Fibroblast of lung (primary cell): ENCODE measurements around the gene CSRNP3. TPM values are rescaled to one million over a fixed set of nuclear protein-coding genes. Genes with fewer than 3 reads are reported as not detected.
A peak's percentile ranks its signal among the peaks of the same experiment; 100 is the strongest.

ENCODE experiments used
- DNase-seq, 2 donors: peaks; one replicate each; pipeline versions ENCODE4 v3.0.0 to v3.0.0-alpha.2; 2010; ENCODE audit warnings: low read depth in 2 of 2
- H2AFZ ChIP-seq: 2 replicates; pipeline ENCODE4 v1.5.1; 2012; ENCODE audit warnings: low read length, control low read depth, inconsistent platforms
- H3K27ac ChIP-seq: 2 replicates; pipeline ENCODE4 v1.5.1; 2011; ENCODE audit warnings: low read length, control low read depth; ENCODE audit not compliant: insufficient read depth
- H3K27me3 ChIP-seq: 2 replicates; pipeline ENCODE4 v1.5.1; 2011; ENCODE audit warnings: mild to moderate bottlenecking, low read length; ENCODE audit not compliant: control insufficient read depth, insufficient read depth
- H3K36me3 ChIP-seq: 2 replicates; pipeline ENCODE4 v1.5.1; 2011; ENCODE audit warnings: low read length; ENCODE audit not compliant: control insufficient read depth, insufficient read depth
- H3K4me1 ChIP-seq: 2 replicates; pipeline ENCODE4 v1.5.1; 2011; ENCODE audit warnings: low read length; ENCODE audit not compliant: control insufficient read depth, insufficient read depth; ENCODE audit errors: extremely low read depth
- H3K4me2 ChIP-seq: 2 replicates; pipeline ENCODE4 v1.5.1; 2011; ENCODE audit warnings: low read length, control low read depth; ENCODE audit not compliant: insufficient read depth; ENCODE audit errors: extremely low read depth
- H3K4me3 ChIP-seq, 4 experiments: fragments of 200-600 bp in 1 of 4; sonication (generic) in 1 of 4; replicated peaks in 1 of 4; 2 replicates each; pipeline ENCODE4 v1.5.1; 2011 to 2016; ENCODE audit warnings: low read length in 4 of 4, low read depth in 3 of 4, mild to moderate bottlenecking in 3 of 4, control low read depth in 2 of 4, inconsistent platforms in 1 of 4, mixed read lengths in 1 of 4; ENCODE audit not compliant: insufficient read depth in 1 of 4; ENCODE audit errors: control extremely low read depth in 1 of 4
- H3K79me2 ChIP-seq: 2 replicates; pipeline ENCODE4 v1.5.1; 2012; ENCODE audit warnings: mild to moderate bottlenecking, low read length, inconsistent platforms; ENCODE audit not compliant: control insufficient read depth, insufficient read depth
- H3K9ac ChIP-seq: 2 replicates; pipeline ENCODE4 v1.5.1; 2011; ENCODE audit warnings: mild to moderate bottlenecking, low read length, control low read depth; ENCODE audit not compliant: insufficient read depth
- H3K9me3 ChIP-seq: 2 replicates; pipeline ENCODE4 v1.5.1; 2012; ENCODE audit warnings: low read depth, low read length; ENCODE audit not compliant: control insufficient read depth, insufficient read depth
- H4K20me1 ChIP-seq: 2 replicates; pipeline ENCODE4 v1.5.1; 2011; ENCODE audit warnings: low read length; ENCODE audit not compliant: control insufficient read depth, insufficient read depth; ENCODE audit errors: extremely low read depth
- EZH2 ChIP-seq: IDR thresholded peaks from 2 replicates; pipeline ENCODE4 v1.5.1; 2012; ENCODE audit warnings: low read length, control low read depth, mild to moderate bottlenecking; ENCODE audit errors: missing control alignments
- polyA plus RNA-seq, 2 donors: library from polyadenylated mRNA; depleted of rRNA in 1 of 2; stranded (reverse) in 1 of 2; unstranded in 1 of 2; fragments of >200 nt; gene quantifications; 2 replicates each; pipeline ENCODE4 v1.2.1, GENCODE V29; 2011 to 2012; ENCODE audit warnings: missing spikeins in 1 of 2
- total RNA-seq: library from RNA; depleted of rRNA; stranded (reverse); fragments of >200 nt; gene quantifications from 2 replicates; pipeline ENCODE4 v1.2.1, GENCODE V29; 2014
- TF ChIP-seq, protein P1 (sequence below), 2 donors: IDR thresholded peaks in 1 of 2; conservative IDR thresholded peaks in 1 of 2; 1 replicate in 1 of 2; 2 replicates in 1 of 2; pipeline ENCODE4 v1.5.1; 2011 to 2012; ENCODE audit warnings: low read length in 2 of 2, control low read depth in 1 of 2, inconsistent platforms in 1 of 2, low read depth in 1 of 2, mild to moderate bottlenecking in 1 of 2

CSRNP3 gene
- total and polyA plus RNA-seq, 2 donors (not counting 1 experiment from before 2014, with no cell fraction given), result 0.66 to 1.1 TPM

DNA sequence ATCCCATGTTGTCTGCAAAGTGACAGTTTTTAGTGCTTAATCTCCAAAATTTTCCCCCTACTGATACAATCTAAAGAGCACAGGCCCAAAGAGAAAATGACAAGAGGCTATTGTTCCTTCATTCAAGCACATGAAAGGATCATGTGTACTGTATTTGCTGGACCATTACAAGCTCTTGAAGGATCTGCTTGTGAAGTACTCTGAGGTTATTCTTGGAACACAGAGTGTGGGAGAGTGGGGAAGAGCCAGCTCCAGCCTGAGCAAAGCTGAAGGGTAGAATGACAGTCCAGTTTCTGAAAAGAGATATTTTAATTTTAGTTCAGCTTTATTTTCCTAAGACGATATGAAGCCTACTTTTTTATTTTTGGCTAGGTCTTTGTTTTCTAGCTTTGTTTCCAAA, 212.3 kb downstream of the CSRNP3 start:
- no peaks in the 10 kb centered on the region for H3K36me3 ChIP-seq
- no peaks in the 10 kb centered on the region for H4K20me1 ChIP-seq
- H3K9me3 ChIP-seq, result no peaks in the 10 kb centered on the region
- no peak overlapping the region for H3K9ac ChIP-seq
- no peak overlapping the region for H3K4me2 ChIP-seq
- no peaks in the 10 kb centered on the region for H3K27me3 ChIP-seq
- no peaks in the 10 kb centered on the region for H3K79me2 ChIP-seq
- no peak for DNase-seq
- TF ChIP-seq EZH2, result no peak
- TF ChIP-seq, protein P1, sequence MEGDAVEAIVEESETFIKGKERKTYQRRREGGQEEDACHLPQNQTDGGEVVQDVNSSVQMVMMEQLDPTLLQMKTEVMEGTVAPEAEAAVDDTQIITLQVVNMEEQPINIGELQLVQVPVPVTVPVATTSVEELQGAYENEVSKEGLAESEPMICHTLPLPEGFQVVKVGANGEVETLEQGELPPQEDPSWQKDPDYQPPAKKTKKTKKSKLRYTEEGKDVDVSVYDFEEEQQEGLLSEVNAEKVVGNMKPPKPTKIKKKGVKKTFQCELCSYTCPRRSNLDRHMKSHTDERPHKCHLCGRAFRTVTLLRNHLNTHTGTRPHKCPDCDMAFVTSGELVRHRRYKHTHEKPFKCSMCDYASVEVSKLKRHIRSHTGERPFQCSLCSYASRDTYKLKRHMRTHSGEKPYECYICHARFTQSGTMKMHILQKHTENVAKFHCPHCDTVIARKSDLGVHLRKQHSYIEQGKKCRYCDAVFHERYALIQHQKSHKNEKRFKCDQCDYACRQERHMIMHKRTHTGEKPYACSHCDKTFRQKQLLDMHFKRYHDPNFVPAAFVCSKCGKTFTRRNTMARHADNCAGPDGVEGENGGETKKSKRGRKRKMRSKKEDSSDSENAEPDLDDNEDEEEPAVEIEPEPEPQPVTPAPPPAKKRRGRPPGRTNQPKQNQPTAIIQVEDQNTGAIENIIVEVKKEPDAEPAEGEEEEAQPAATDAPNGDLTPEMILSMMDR (conservative IDR thresholded peaks at IDR 0.05 in 1 of 2, IDR thresholded peaks at IDR 0.05 in 1 of 2; ENCODE audit: low read depth in 1 of 2, low read length in 2 of 2), result no peak
- H3K4me1 ChIP-seq, result no peaks in the 10 kb centered on the region
- H2AFZ ChIP-seq, result no peak overlapping the region
- no peak overlapping the region for H3K27ac ChIP-seq
- H3K4me3 ChIP-seq, result no peak overlapping the region

DNA sequence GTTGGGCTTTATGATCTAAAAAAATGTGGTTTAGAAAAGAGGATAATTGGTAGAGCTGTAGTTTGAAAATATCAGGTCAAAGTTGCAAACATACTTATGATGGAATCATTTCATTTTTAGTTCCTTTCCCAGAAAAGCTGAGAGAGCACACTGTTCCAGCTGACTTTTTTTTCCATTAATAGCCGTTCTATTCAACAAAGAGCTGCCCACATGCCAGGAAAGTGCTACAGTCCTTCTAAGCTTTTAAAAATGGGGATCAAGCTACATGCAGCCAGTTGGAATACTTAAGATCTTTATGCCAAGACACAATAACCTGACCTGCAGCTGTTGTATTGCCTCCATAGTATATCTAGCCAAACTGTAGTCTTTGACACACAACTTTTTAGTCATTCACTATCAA, 213.0 kb downstream of the CSRNP3 start:
- H4K20me1 ChIP-seq, result no peaks in the 10 kb centered on the region
- H3K4me3 ChIP-seq, result no peak overlapping the region
- no peaks in the 10 kb centered on the region for H3K36me3 ChIP-seq
- H3K27ac ChIP-seq, result no peak overlapping the region
- DNase-seq, result no peak
- no peaks in the 10 kb centered on the region for H3K27me3 ChIP-seq
- no peak overlapping the region for H3K9ac ChIP-seq
- TF ChIP-seq, protein P1 (conservative IDR thresholded peaks at IDR 0.05 in 1 of 2, IDR thresholded peaks at IDR 0.05 in 1 of 2; ENCODE audit: low read depth in 1 of 2, low read length in 2 of 2), result no peak
- no peak for TF ChIP-seq EZH2
- no peak overlapping the region for H3K4me2 ChIP-seq
- no peak overlapping the region for H2AFZ ChIP-seq
- no peaks in the 10 kb centered on the region for H3K79me2 ChIP-seq
- H3K4me1 ChIP-seq, result no peaks in the 10 kb centered on the region
- H3K9me3 ChIP-seq, result no peaks in the 10 kb centered on the region

DNA sequence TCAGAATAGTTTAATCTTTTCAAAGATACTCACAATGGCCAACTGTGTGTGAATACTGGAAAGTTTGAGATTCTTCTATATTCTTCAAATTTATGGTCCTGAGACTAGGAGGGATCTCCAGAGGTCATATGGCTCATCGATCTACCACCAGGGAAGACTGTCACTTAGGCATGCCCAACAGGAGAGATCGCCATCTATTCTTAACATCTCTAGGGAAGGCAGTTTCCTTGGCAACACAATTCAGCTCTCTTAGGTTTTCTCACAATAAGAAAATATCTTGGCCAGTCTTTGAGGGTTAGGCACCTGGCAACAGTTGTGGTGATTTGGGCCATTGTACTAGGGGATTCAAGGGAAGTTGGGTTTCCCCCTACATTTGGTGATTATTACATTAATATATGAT, 217.3 kb downstream of the CSRNP3 start:
- H3K9me3 ChIP-seq, result no peaks in the 10 kb centered on the region
- no peak overlapping the region for H2AFZ ChIP-seq
- H3K27ac ChIP-seq, result no peak overlapping the region
- TF ChIP-seq, protein P1 (conservative IDR thresholded peaks at IDR 0.05 in 1 of 2, IDR thresholded peaks at IDR 0.05 in 1 of 2; ENCODE audit: low read depth in 1 of 2, low read length in 2 of 2), result no peak
- TF ChIP-seq EZH2, result no peak
- H3K27me3 ChIP-seq, result no peaks in the 10 kb centered on the region
- H3K79me2 ChIP-seq, result no peaks in the 10 kb centered on the region
- no peak overlapping the region for H3K4me3 ChIP-seq
- H3K36me3 ChIP-seq, result no peaks in the 10 kb centered on the region
- H4K20me1 ChIP-seq, result no peaks in the 10 kb centered on the region
- no peak overlapping the region for H3K4me2 ChIP-seq
- peak in 1 of 2 donors; percentile 43 for DNase-seq
- no peaks in the 10 kb centered on the region for H3K4me1 ChIP-seq
- no peak overlapping the region for H3K9ac ChIP-seq
